Bone marrow (tissue), 2 donors: ENCODE measurements around the gene TTC21B.
"Not testable (repeated sequence)": the region's sequence is repeated elsewhere in the genome, so short reads cannot be mapped to it uniquely, and the experiment has no call there.

ENCODE experiments used
- DNase-seq, 2 donors: peaks; one replicate each; lab custom pipeline; 2025; lab: John Stamatoyannopoulos, UW

Gene TTC21B

DNA sequence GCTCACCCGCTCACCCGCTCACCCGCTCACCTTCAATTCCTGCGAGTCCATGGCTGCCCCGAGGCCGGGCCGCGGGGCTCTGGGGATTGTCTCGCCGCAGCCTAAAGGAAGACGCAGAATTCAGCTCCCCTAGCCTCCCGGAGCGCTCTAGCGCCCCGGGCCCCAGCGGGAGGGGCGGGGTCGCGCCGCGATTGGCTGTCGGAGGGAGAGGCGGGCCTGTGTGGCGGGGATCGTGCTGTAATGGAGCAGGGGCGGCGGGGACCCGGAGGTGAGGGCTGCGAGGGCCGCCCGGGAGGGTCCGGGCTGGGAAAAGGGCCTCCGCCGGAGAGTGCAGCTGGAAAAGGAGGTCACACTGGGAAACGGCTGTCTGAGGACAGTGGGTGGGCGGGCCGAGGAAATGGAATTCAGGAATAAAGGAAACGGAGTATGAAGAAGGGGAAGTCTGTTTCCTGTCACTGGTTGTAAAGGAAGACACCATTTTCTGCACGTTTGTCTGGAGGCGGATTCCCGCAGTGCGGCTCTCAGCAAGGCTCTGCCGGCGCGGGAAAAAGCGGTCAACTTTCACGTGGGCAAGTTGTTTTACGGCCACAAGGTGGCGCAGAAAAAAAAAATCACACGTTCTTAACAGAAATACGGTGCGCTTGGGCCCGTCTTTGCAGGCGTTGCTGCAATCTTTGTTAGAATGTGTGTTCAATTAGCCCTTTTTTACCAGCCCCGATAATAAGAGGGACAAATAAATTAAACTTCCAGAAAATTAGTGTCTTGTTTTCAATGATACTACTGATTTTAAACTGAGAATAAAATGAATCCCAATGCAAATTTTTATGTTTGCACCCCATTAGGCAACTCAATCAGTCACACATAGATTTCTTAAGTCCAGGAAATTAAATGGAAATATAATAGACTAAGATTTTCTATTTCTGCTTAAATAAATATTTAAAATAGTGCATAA is at the start of gene TTC21B:
TTC21B (minus strand) TSS at position 122 of the 952 bp plus-strand sequence; CDS start at position 51, 71 bp downstream.
- DNase-seq: peak; percentile 78 to 92

DNA sequence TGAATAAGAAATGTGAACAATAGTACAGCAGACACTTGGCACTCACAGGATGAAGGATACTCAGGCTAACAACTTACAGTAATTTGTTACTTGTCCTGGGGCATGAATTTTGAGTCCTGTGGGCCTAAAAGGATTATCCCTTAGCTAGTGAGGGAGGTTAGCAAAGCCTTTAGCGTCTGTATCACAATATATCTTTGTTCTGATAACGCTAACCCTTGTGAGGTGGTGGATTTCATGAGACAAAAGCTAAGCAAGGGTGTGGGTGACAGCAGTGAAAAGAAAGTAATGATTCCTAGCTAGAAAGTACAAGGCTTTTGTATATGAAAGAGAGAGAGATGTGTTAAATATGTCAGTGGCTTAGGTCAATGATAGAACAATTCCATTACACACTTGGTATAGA is 46.8 kb upstream of the TTC21B start:
- no peak for DNase-seq

DNA sequence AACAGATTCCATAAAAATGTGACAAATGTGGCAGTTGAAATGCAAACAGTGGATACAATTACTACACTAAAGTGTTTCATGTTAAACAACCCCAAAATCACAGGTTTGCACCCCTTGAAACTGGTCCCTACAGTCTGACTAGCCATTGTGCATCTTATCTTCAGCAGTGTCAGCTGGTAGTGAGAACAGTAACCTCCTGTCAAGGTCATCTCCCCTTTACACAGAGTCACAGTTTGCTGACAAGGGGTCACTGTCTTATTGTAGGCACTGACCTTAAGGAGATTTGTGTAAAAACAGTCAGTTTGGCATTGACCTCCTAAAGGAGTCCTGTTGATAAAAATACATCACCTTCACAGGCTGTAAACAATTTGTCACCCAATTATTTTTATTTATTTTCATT is 37.3 kb upstream of the TTC21B start:
- DNase-seq: no peak

DNA sequence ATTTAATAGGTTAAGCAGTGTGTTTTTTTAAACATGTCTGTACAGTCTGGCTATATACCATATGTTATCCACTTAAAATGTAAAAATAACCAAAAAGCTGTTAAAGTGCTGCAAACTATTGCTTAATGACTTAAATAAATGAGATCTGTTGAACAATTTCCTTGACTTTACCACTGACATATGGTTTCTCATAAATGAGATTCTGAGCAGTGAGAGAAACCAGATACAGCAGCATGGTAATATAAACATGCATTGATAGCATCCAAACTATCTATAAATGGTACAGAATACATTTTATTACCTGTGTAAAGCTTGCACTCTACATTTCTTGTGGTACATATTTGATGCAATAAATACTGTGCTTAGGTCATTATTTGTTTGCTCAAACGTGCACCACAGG is 36.3 kb upstream of the TTC21B start:
- DNase-seq: no peak

DNA sequence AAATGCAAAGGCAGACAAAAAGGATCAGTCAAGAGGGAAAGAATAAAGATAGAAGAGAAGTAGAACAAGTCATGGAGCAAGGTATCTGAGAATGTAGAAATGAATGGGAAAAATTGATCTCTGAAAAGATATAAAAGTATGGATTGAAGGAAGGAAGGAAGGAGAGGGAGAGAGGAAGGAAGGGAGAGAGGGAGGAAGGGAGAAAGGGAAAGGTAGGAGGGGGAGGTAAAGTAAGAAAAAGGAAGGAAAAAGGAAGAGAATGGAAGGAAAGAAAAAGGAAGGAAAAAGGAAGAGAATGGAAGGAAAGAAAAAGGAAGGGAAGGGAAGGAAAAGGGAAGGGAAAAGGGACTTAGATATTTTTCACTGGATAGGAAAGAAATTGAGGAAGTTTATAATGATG is 31.5 kb upstream of the TTC21B start:
- DNase-seq: no peak

DNA sequence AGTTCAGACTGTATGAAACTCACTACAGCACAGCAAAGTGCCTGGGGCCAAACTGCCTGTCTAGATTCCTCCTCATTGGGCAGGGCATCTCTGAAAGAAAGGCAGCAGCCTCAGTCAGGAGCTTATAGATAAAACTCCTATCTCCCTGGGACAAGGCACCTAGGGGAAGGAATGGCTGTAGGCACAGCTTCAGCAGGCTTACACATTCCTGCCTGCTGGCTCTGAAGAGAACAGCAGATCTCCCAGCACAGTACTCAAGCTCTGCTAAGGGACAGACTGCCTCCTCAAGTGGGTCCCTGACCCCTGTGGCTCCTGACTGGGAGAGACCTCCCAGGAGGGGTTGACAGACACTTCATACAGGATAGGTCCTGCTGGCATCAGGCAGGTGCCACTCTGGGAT is 18.6 kb upstream of the TTC21B start:
- DNase-seq: not testable (repeated sequence)

DNA sequence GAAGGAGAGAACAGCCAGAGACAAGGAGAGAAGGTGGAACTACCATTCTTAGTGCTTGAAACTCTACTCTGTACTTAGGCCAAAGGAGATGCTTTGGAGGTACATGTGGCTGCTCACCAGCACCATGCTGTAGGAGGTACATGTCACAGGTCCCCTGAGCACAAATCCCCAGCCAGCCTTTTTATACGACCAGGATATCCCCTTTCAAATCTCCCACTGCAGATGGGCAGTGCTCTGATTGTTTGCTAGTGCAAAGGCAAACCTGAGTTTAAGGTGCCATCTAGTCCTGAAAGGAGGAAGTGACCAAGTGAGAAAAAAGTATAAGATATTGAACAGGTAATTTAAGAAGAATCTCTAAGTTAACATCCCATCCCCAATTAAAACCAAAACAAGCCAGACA is 17.1 kb upstream of the TTC21B start:
- no peak for DNase-seq

DNA sequence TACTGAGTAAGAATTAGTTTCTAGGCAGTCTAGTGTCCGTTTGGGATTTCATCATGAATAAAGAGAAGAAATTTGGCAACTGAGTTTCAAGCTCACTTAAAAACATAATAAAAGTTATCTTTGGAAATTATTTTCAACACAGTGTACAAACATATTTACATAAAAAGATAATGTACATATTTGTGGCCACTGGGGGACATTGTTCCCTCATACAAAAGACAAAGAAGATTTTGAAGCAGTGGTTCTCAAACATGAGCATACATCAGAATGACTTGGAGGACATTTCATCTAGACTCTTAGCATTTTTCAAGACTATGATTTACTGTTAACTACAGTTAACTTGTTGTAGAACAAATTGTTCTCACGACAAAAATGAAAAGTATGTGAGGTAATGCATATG is 15.7 kb upstream of the TTC21B start:
- no peak for DNase-seq

DNA sequence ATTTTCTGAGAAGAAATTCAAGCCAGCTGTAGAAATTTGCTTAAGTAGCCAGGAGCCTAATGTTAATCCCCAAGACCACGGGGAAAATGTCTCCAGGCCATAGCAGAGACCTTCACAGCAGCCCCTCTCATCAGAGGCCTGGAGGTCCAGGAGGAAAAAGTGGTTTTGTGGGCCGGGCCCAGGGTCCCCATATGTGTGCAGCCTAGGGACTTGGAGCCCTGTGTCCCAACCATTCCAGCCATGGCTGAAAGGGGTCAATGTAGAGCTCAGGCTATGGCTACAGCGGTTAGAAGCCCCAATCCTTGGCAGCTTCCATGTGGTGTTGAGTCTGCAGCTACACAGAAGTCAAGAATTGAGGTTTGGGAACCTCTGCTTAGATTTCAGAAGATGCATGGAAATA is 14.2 kb upstream of the TTC21B start:
- no peak for DNase-seq

DNA sequence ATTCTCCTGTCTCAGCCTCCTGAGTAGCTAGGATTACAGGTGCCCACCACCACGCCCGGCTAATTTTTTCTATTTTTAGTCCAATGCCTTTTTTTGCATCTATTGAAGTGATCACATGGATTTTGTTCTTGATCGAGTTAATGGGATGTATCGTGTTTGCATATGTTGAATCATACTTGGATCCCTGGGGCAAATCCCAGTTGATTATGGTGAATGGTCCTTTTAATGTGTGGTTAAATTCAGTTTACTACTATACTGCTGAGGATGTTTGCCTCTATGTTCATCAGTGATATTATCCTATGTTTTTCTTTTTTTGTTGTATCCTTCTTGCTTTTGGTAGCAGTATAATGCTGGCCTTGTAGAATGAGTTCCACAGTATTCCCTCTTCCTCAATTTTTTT is 8.2 kb upstream of the TTC21B start:
- DNase-seq: no peak

DNA sequence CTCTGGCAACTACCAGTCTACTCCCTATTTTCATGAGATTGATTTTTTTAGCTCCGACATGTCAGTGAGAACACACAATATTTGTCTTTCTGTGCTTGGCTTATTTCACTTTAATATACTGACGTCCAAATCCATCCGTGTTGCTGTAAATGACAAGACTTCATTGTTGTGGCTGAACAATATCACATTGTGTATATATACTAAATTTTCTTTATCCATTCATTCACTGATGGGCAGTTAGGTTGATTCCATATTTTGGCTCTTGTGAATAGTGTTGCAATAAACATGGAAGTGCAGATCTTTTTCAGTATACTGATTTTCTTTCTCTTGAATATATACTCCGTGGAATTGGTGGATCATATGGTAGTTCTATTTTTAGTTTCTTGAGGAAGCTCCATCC is 5.8 kb upstream of the TTC21B start:
- no peak for DNase-seq

DNA sequence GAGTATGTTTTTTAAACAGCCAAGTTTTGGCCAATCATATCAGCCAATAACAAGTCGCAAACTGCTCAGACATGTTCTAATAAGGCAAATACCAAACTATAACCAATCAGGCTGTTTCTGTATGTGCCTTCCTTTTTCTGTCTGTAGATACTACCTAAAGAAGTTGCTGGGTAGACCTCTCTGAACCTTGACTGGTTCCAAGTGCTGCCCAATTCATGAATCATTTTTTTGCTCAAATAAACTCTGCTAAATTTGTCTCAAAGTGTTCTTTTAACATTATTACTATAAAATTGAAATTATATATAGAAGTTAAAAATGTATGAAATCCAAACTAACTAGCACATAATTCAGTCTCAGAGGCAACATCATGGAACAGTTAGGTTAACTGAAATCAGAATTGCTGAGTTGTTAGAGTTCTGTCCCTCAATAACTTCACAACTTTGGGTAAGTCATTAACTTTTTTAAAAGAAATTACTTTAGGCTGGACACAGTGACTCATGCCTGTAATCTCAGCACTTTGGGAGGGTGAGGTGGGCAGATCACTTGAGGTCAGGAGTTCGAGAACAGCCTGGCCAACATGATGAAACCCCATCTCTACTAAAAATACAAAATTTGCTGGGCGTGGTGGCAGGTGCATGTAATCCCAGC is 4.9 kb upstream of the TTC21B start:
- DNase-seq: no peak

DNA sequence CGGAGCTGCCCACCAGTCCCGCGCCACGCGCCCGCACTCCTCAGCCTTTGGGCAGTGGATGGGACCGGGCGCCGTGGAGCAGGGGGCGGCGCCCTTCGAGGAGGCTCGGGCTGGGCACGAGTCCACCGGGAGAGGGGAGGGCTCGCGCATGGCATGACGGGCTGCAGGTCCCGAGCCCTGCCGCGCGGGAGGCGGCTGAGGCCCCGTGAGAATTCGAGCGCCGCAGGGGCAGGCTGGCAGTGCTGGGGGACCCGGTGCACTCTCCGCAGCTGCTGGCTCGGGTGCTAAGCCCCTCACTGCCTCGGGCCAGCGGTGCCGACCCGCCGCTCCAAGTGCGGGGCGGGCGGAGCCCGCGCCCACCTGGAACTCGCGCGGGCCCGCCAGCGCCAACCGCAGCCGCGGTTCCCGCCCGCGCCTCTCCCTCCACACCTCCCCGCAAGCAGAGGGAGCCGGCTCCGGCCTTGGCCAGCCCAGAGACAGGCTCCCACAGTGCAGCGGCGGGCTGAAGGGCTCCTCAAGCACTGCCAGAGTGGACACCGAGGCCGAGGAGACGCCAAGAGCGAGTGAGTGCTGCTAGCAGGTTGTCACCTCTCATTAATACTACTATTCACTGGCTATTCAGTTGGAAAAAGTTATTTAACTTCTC is 3.6 kb upstream of the TTC21B start:
- no peak for DNase-seq

DNA sequence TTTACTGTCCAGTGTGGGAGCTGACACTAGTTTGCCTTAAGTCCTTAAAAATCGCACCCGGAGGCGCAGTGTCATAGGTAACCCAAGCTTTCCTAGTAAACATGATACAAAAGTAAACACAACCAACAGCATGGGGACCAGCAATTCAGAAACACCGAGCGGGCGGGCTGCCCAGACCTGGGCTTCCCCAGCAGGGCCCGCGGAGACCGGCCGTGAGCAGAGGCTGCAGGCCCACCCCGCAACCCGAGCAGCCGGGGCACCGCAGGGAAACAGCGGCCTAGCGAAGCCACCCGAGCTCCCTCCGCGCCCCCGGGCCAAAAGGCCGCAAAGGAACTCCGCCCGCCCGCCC is 296 bp downstream of the TTC21B start:
- no peak for DNase-seq

DNA sequence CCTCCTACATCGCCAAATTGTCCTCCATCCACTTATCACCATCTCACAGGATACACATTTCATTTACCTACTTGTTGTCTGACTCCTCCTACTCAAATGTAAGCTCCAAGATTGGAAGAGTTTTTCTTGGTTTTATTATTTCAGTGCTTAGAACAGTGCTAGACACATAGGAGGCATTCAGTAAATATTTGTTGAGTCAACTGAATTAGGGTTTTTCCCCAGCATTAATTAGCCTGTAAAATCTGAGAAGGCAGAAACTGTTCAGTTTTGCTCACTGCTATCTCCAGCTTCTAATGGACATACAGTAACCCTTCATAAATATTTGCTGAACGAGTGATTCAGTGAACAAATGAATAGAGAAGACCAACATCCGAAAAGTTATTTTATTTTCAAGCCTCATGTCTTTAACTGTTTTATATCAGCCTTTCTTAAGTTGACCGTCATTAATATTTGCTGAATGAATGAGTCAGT is 800 bp downstream of the TTC21B start:
- DNase-seq: no peak

DNA sequence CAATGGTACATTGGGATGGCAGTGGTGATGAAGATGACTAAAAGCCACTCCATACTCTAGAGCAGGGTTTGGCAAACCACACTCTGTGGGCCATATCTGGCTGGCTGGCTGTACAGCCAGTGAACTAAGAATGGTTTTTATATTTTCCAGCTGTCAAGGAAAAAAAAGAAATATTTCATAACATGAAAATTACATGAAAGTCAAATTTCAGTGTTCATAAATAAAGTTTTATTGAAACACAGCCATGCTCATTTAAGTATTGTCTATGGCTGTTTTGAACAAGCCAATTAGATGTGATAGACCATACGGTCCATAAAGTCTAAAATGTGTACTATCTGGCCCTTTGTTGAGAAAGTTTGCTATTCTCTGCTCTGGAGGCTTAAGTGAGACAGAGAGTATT is 1.5 kb downstream of the TTC21B start:
- DNase-seq: no peak

DNA sequence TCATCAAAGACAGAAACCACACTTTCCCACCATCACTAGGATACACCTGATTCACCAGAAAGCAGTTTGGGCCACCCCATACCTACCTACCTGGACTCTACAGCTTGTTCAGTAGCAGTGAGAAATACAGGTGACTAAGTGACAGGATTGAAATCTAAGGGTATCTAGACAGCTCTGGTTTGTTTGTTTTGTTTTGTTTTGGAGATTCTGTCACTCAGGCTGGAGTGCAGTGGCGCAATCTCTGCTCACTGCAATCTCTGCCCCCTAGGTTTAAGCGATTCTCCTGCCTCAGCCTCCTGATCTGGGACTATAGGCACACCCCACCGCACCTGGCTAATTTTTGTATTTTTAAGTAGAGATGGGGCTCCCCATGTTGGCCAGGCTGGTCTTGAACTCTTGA is 3.1 kb downstream of the TTC21B start:
- DNase-seq: no peak

DNA sequence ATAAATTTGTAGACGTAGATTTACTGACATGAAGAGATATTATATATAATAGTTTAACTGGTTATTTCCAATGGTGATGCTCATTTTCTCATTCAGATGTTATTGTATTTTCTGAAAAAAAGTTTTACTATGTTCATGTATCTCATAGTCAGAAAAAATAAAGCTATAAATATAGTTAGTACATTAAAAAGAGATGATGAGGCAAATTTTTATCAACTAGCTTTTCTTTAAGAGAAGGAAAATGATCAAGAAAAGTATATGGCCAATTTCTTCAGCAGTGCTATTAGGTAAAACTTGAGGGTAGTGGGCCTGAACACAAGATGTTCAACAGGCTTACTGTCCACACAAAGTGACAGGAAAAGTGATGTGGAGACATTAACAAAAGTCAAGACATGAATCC is 11.7 kb downstream of the TTC21B start:
- no peak for DNase-seq

DNA sequence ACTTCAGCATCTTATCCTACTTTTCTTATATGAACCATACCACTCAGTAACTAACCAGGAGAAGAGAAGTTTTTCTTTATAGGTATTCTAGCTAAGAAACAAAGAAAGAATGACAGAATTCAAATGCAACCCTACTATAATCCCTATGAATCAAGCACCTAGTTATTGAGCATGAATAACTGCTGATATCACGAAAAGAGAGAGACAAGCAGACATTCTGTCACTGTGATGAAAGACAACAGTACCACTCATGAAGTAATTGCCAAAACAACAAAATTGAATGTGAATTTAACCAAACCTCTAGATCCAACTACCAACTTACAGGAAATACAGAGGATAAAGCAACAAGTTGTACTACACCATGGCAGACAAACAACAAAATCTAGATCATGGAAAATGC is 15.3 kb downstream of the TTC21B start:
- DNase-seq: no peak

DNA sequence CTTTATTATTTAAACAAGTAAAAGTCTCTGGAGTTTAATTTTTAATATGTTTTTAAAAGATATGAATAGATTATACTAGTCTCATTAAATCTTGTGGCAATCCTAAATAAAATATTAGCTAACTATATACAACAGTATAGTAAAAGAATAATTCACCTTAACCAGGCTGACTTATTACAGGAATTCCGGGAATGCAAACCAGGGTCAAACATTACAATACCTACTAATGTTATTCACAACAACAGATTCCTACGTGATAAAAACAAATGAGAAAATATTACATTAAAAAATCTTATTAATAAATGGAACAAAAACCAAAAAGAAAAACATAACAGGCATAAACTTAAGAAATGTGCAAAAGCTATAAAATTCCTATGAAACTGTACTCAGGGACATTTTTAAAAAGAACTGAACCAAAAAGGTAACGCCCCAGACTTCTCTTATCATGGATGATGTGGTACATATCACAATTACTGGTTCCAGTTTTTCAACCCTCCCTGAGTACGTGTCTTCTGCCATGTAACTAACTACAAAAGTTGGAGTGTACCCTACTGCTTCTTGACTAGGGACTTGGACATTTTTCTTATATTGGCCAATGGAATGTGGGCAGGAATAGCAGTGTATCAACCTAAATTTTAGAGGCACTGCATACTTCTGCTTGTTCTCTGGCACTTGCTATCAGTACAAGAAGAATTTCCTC is 20.2 kb downstream of the TTC21B start:
- DNase-seq: no peak

DNA sequence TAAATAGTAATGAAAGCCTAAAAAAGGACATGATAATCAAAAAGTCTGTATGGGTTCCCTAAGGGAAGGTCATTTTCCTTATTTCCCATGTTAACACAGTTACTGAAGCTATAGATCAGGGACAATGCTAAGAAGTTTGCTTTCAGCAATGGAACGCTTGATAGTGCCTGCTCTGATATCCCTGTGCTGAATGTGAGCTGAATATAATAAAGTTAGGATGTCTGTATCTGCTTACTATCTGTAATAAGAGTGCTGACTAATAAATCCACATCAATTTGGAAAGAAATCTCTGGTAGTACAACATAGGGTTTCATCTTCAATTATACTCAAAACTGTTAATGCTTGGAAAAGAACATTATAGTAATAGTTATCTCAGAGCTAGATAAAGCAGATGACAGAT is 25.8 kb downstream of the TTC21B start:
- no peak for DNase-seq

DNA sequence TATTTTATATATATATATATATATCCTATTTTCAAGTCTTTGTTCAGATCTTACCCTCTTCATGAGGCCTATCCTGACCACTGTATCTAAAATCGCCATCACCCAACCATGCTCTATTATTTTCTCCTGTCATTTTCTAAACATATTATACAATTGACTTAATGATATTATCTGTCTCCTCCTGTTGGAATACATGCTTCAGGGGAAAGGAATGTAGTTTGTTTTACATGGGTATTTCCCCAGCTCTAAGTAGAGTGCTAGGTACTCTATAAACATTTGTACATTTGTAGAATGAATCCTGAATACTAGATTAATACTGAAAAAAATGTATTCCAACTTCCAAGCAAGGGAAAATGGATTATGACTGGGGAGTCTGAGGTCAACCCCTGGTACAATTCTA is 26.2 kb downstream of the TTC21B start:
- DNase-seq: no peak
